HepG2 (cell line): Measurements from ENCODE around the gene CLP1. TPM values are rescaled to one million over a fixed set of nuclear protein-coding genes. Genes with fewer than 3 reads are reported as not detected.

ENCODE experiments used
- DNMT1 ChIP-seq: sonication (generic); formaldehyde crosslinking; IDR thresholded peaks from 2 replicates; pipeline ENCODE4 v1.5.1; 2020; ENCODE audit warnings: mild to moderate bottlenecking, missing genetic modification reagents
- HDAC6 ChIP-seq: fragments of 200-600 bp; sonication (generic); IDR thresholded peaks from 2 replicates; pipeline ENCODE4 v1.7.0; 2017; ENCODE audit warnings: mild to moderate bottlenecking, antibody characterized with exemption, low read length, low read depth
- MED1 ChIP-seq: sonication (generic); formaldehyde crosslinking; IDR thresholded peaks from 2 replicates; pipeline ENCODE4 v1.4.0; 2020; ENCODE audit warnings: missing genetic modification reagents
- POLR2A ChIP-seq, 2 experiments: IDR thresholded peaks; 2 replicates each; pipeline ENCODE4 v1.6.1; 2011; ENCODE audit warnings: low read depth in 2 of 2, low read length in 2 of 2, mild to moderate bottlenecking in 1 of 2, moderate library complexity in 1 of 2; ENCODE audit not compliant: insufficient read depth in 1 of 2
- PRPF4 ChIP-seq: fragments of 200-400 bp; formaldehyde crosslinking; IDR thresholded peaks from 2 replicates; pipeline ENCODE4 v1.6.1; 2016; ENCODE audit warnings: low read length, low read depth; ENCODE audit not compliant: poor library complexity, severe bottlenecking
- RAD51 ChIP-seq: fragments of 450-650 bp; IDR thresholded peaks from 2 replicates; pipeline ENCODE4 v1.6.1; 2016; ENCODE audit warnings: borderline replicate concordance
- SALL1 ChIP-seq: sonication (generic); formaldehyde crosslinking; IDR thresholded peaks from 2 replicates; pipeline ENCODE4 v1.8.0; 2022; ENCODE audit warnings: mild to moderate bottlenecking, missing genetic modification reagents
- SAP130 ChIP-seq: IDR thresholded peaks from 2 replicates; pipeline ENCODE4 v1.6.1; 2016; ENCODE audit warnings: low read depth
- TAF1 ChIP-seq: sonication (generic); formaldehyde crosslinking; IDR thresholded peaks from 2 replicates; pipeline ENCODE4 v1.4.0; 2020; ENCODE audit warnings: missing genetic modification reagents
- YY1 ChIP-seq: IDR thresholded peaks from 2 replicates; pipeline ENCODE4 v1.6.1; 2011; ENCODE audit warnings: low read length, low read depth, moderate library complexity, mild to moderate bottlenecking; ENCODE audit not compliant: insufficient read depth, insufficient replicate concordance
- ZNF20 ChIP-seq: sonication (generic); formaldehyde crosslinking; IDR thresholded peaks from 2 replicates; pipeline ENCODE4 v1.4.0; 2020; ENCODE audit warnings: mild to moderate bottlenecking, moderate library complexity, missing genetic modification reagents
- ZNF24 ChIP-seq: fragments of 450-650 bp; IDR thresholded peaks from 2 replicates; pipeline ENCODE4 v1.6.1; 2017; ENCODE audit warnings: antibody characterized with exemption, mild to moderate bottlenecking
- ZNF260 ChIP-seq: sonication (generic); formaldehyde crosslinking; IDR thresholded peaks from 2 replicates; pipeline ENCODE4 v1.4.0; 2020; ENCODE audit warnings: missing genetic modification reagents, low read depth, mild to moderate bottlenecking, borderline replicate concordance
- ZNF577 ChIP-seq: sonication (generic); formaldehyde crosslinking; IDR thresholded peaks from 2 replicates; pipeline ENCODE4 v1.4.0; 2020; ENCODE audit warnings: mild to moderate bottlenecking, low read depth, missing genetic modification reagents, borderline replicate concordance
- ZNF598 ChIP-seq: sonication (generic); formaldehyde crosslinking; IDR thresholded peaks from 2 replicates; pipeline ENCODE4 v1.5.1; 2020; ENCODE audit warnings: mild to moderate bottlenecking, missing genetic modification reagents, borderline replicate concordance
- ZNF607 ChIP-seq: sonication (generic); formaldehyde crosslinking; IDR thresholded peaks from 2 replicates; pipeline ENCODE4 v1.5.1; 2020; ENCODE audit warnings: missing genetic modification reagents, mild to moderate bottlenecking, borderline replicate concordance
- ZNF703 ChIP-seq: sonication (generic); formaldehyde crosslinking; IDR thresholded peaks from 2 replicates; pipeline ENCODE4 v1.5.1; 2020; ENCODE audit warnings: missing genetic modification reagents, mild to moderate bottlenecking, moderate library complexity, borderline replicate concordance
- ZNF720 ChIP-seq: sonication (generic); formaldehyde crosslinking; IDR thresholded peaks from 2 replicates; pipeline ENCODE4 v1.4.0; 2020; ENCODE audit warnings: missing genetic modification reagents
- ZZZ3 ChIP-seq: sonication (generic); formaldehyde crosslinking; IDR thresholded peaks from 2 replicates; pipeline ENCODE4 v1.4.0; 2020; ENCODE audit warnings: missing genetic modification reagents, mild to moderate bottlenecking, borderline replicate concordance
- polyA plus RNA-seq, 8 experiments: library from polyadenylated mRNA; depleted of rRNA in 3 of 8; stranded (reverse) in 7 of 8; unstranded in 1 of 8; fragments of >200 nt; fragmentation: Illumina TruSeq in 4 of 8; extraction: Trizol in 4 of 8; gene quantifications; 2 replicates each; pipeline versions ENCODE4 v1.2.1 to v1.2.3, GENCODE V29; 2011 to 2016; ENCODE audit warnings: low read depth in 4 of 8, missing spikeins in 1 of 8, mixed read lengths in 1 of 8; ENCODE audit not compliant: insufficient read depth in 1 of 8
- total RNA-seq, 5 experiments: library from RNA; depleted of rRNA; stranded (reverse); fragments of >200 nt; fragmentation: Illumina TruSeq; extraction: Trizol; gene quantifications; 2 replicates each; pipeline ENCODE4 v1.2.3, GENCODE V29; 2016; ENCODE audit warnings: low read depth in 1 of 5
- TF ChIP-seq, protein P1 (sequence below): sonication (generic); formaldehyde crosslinking; IDR thresholded peaks from 2 replicates; pipeline ENCODE4 v1.4.0; 2020; ENCODE audit warnings: missing genetic modification reagents, borderline replicate concordance
- TF ChIP-seq, protein P2 (sequence below): fragments of 450-650 bp; IDR thresholded peaks from 2 replicates; pipeline ENCODE4 v1.6.1; 2017
- TF ChIP-seq, protein P3 (sequence below): sonication (generic); formaldehyde crosslinking; IDR thresholded peaks from 2 replicates; pipeline ENCODE4 v1.8.1; 2023; ENCODE audit warnings: mild to moderate bottlenecking, missing genetic modification reagents
- TF ChIP-seq, protein P4 (sequence below): sonication (generic); formaldehyde crosslinking; IDR thresholded peaks from 2 replicates; pipeline ENCODE4 v1.4.0; 2020; ENCODE audit warnings: missing genetic modification reagents

The CLP1 gene
- total and polyA plus RNA-seq, 2 of the 13 experiments (the other 11 are each of a cell fraction or from before 2014, with no cell fraction given) = 14.6 to 24.8 TPM

DNA sequence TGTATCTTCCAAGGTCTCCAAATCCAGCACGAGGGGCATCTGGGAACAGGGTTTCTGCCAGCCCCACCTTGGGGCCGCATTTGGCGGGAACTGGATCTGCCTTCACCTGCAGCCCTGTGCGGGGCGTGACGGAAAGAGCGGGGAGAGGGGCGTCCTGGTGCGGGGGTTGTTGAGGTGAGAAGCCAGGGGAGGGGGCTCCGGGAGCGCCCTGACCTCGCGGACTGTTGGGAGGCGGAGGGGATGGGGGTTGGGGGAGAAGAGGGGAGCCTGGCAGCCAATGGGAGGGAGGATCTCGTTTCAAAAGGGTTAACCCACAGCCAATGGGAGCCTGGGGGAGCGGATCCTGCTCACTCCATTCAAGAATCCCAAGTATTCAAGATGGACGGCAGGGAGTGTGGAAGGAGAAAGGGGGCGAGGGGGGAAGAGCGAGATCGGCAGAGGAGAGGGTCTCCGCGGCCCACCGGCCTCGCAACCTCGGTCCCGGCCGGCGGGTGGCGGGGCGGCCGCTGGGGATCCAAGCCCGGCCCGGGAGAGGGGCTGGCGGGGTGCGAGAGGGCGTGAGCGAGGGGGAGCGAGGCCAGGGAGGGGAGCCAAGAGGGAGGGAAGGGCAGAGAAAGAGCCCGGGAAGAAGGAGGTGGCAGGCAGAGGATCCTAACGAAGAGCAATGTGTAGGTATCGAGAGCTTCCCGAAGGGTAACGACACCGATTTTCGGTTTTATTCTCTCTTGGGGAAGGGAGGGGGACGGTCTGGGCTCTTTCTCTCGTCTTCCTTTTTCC, 19.4 kb upstream of the CLP1 start (continued):
- TF ChIP-seq, protein P1, sequence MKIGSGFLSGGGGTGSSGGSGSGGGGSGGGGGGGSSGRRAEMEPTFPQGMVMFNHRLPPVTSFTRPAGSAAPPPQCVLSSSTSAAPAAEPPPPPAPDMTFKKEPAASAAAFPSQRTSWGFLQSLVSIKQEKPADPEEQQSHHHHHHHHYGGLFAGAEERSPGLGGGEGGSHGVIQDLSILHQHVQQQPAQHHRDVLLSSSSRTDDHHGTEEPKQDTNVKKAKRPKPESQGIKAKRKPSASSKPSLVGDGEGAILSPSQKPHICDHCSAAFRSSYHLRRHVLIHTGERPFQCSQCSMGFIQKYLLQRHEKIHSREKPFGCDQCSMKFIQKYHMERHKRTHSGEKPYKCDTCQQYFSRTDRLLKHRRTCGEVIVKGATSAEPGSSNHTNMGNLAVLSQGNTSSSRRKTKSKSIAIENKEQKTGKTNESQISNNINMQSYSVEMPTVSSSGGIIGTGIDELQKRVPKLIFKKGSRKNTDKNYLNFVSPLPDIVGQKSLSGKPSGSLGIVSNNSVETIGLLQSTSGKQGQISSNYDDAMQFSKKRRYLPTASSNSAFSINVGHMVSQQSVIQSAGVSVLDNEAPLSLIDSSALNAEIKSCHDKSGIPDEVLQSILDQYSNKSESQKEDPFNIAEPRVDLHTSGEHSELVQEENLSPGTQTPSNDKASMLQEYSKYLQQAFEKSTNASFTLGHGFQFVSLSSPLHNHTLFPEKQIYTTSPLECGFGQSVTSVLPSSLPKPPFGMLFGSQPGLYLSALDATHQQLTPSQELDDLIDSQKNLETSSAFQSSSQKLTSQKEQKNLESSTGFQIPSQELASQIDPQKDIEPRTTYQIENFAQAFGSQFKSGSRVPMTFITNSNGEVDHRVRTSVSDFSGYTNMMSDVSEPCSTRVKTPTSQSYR = 0 out of 2 replicates have a peak, but pooled peaks have one; percentile 25
- TF ChIP-seq ZNF607 (no peak), SAP130 (CRISPR knock-in tag) (peak; percentile 25; the same call in 1 of the 2 replicates), DNMT1 (no peak), ZNF260 (no peak), ZNF577 (CRISPR knock-in tag) (no peak), ZZZ3 (CRISPR knock-in tag) (no peak), TAF1 (CRISPR knock-in tag) (peak; percentile 48), ZNF598 (CRISPR knock-in tag) (no peak), MED1 (CRISPR knock-in tag) (no peak), SALL1 (CRISPR knock-in tag) (peak; percentile 29; the same call in 1 of the 2 replicates), ZNF720 (CRISPR knock-in tag) (no peak), POLR2A (IDR thresholded peaks at IDR 0.05; ENCODE audit: insufficient read depth in 1 of 2, low read depth in 2 of 2, low read length in 2 of 2) (peak in 1 of 2 experiments; percentile 41; a peak in 1 of 4 replicates), ZNF703 (CRISPR knock-in tag) (no peak), RAD51 (no peak), PRPF4 (no peak), ZNF20 (no peak), HDAC6 (no peak), ZNF24 (no peak), YY1 (peak; percentile 82)
- TF ChIP-seq, protein P2, sequence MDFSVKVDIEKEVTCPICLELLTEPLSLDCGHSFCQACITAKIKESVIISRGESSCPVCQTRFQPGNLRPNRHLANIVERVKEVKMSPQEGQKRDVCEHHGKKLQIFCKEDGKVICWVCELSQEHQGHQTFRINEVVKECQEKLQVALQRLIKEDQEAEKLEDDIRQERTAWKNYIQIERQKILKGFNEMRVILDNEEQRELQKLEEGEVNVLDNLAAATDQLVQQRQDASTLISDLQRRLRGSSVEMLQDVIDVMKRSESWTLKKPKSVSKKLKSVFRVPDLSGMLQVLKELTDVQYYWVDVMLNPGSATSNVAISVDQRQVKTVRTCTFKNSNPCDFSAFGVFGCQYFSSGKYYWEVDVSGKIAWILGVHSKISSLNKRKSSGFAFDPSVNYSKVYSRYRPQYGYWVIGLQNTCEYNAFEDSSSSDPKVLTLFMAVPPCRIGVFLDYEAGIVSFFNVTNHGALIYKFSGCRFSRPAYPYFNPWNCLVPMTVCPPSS = no peak
- TF ChIP-seq, protein P3, sequence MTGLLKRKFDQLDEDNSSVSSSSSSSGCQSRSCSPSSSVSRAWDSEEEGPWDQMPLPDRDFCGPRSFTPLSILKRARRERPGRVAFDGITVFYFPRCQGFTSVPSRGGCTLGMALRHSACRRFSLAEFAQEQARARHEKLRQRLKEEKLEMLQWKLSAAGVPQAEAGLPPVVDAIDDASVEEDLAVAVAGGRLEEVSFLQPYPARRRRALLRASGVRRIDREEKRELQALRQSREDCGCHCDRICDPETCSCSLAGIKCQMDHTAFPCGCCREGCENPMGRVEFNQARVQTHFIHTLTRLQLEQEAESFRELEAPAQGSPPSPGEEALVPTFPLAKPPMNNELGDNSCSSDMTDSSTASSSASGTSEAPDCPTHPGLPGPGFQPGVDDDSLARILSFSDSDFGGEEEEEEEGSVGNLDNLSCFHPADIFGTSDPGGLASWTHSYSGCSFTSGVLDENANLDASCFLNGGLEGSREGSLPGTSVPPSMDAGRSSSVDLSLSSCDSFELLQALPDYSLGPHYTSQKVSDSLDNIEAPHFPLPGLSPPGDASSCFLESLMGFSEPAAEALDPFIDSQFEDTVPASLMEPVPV (CRISPR knock-in tag) = no peak
- TF ChIP-seq, protein P4, sequence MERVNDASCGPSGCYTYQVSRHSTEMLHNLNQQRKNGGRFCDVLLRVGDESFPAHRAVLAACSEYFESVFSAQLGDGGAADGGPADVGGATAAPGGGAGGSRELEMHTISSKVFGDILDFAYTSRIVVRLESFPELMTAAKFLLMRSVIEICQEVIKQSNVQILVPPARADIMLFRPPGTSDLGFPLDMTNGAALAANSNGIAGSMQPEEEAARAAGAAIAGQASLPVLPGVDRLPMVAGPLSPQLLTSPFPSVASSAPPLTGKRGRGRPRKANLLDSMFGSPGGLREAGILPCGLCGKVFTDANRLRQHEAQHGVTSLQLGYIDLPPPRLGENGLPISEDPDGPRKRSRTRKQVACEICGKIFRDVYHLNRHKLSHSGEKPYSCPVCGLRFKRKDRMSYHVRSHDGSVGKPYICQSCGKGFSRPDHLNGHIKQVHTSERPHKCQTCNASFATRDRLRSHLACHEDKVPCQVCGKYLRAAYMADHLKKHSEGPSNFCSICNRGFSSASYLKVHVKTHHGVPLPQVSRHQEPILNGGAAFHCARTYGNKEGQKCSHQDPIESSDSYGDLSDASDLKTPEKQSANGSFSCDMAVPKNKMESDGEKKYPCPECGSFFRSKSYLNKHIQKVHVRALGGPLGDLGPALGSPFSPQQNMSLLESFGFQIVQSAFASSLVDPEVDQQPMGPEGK (CRISPR knock-in tag) = peak; percentile 48; the same call in 1 of the 2 replicates
